ENCODE data around the gene WDR5.
"Not testable (repeated sequence)": the region's sequence is repeated elsewhere in the genome, so short reads cannot be mapped to it uniquely, and the experiment has no call there.

WDR5 gene

GRCh38 chr9:134135343-134136117, at the start of gene WDR5:
TSS of gene WDR5 (plus strand) at chr9:134136082. CDS start at chr9:134139878, 3,796 bp downstream.
- FAIRE-seq, result no peak

GRCh38 chr9:134088063-134088725, 47.7 kb upstream of the WDR5 start:
- FAIRE-seq, result no peak

- FAIRE-seq, result no peak
These were observed 45.9 kb upstream of the WDR5 start for GRCh38 chr9:134089972-134090371.

- FAIRE-seq, result no peak
These were observed 36.6 kb upstream of the WDR5 start for GRCh38 chr9:134099123-134099761.

- FAIRE-seq, result no peak
These were observed 35.8 kb upstream of the WDR5 start for GRCh38 chr9:134100040-134100439.

- not testable (repeated sequence) for FAIRE-seq
These were observed 34.7 kb upstream of the WDR5 start for GRCh38 chr9:134101133-134101532.

- no peak for FAIRE-seq
These were observed 34.2 kb upstream of the WDR5 start for GRCh38 chr9:134101623-134102149.

- no peak for FAIRE-seq
These were observed 32.4 kb upstream of the WDR5 start for GRCh38 chr9:134103391-134103998.

- FAIRE-seq, result no peak
These were observed 24.8 kb upstream of the WDR5 start for GRCh38 chr9:134111064-134111463.

- no peak for FAIRE-seq
These were observed 23.3 kb upstream of the WDR5 start for GRCh38 chr9:134112561-134112960.

- FAIRE-seq, result not testable (repeated sequence)
These were observed 16.9 kb upstream of the WDR5 start for GRCh38 chr9:134118972-134119371.

- FAIRE-seq, result no peak
These were observed 12.1 kb upstream of the WDR5 start for GRCh38 chr9:134123764-134124128.

- FAIRE-seq, result no peak
These were observed 10.3 kb upstream of the WDR5 start for GRCh38 chr9:134125413-134126095.

- FAIRE-seq, result no peak
These were observed 9.5 kb upstream of the WDR5 start for GRCh38 chr9:134126373-134126772.

GRCh38 chr9:134127065-134127580, 8.8 kb upstream of the WDR5 start:
- no peak for FAIRE-seq

- no peak for FAIRE-seq
These were observed 8.3 kb upstream of the WDR5 start for GRCh38 chr9:134127616-134128015.

- no peak for FAIRE-seq
These were observed 6.9 kb upstream of the WDR5 start for GRCh38 chr9:134128727-134129679.

- FAIRE-seq, result no peak
These were observed 5.1 kb upstream of the WDR5 start for GRCh38 chr9:134130503-134131375.

GRCh38 chr9:134131471-134132207, 4.2 kb upstream of the WDR5 start:
- FAIRE-seq, result no peak
